DOHH2 (cell line): ENCODE data around the gene PMS1.

Experiments
- EZH2phosphoT487 ChIP-seq: fragments of 200-600 bp; sonication (generic); IDR thresholded peaks from 2 replicates; pipeline ENCODE4 v1.6.1; 2017; ENCODE audit warnings: borderline replicate concordance, mild to moderate bottlenecking, antibody characterized with exemption, low read length, moderate library complexity, mixed read lengths
- TF ChIP-seq, protein P1 (sequence below): fragments of 200-600 bp; sonication (generic); IDR thresholded peaks from one replicate; pipeline ENCODE4 v1.5.1; 2014; ENCODE audit warnings: antibody characterized with exemption, mild to moderate bottlenecking, low read depth, low read length; ENCODE audit not compliant: poor library complexity, severe bottlenecking

DNA sequence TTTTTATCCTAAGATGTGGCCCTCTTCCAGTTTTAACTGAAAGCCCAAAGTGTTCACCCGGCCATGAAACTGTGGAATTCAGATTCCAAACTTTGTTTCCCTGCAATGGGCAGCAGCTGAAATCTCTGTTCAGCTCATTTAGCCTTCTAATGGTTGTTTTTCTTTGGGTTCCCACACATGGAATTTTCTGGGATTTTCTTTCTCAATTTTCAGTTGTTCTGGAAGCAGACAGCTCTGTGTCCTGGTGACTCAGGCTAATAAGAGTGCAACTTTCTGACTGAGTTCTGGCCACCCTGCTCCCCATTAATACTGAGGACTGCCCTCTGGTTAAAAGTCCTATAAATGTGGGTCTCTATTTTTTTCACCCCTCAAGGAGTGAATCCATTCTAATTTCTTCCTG, 78.5 kb downstream of the PMS1 start:
- TF ChIP-seq, protein P1, sequence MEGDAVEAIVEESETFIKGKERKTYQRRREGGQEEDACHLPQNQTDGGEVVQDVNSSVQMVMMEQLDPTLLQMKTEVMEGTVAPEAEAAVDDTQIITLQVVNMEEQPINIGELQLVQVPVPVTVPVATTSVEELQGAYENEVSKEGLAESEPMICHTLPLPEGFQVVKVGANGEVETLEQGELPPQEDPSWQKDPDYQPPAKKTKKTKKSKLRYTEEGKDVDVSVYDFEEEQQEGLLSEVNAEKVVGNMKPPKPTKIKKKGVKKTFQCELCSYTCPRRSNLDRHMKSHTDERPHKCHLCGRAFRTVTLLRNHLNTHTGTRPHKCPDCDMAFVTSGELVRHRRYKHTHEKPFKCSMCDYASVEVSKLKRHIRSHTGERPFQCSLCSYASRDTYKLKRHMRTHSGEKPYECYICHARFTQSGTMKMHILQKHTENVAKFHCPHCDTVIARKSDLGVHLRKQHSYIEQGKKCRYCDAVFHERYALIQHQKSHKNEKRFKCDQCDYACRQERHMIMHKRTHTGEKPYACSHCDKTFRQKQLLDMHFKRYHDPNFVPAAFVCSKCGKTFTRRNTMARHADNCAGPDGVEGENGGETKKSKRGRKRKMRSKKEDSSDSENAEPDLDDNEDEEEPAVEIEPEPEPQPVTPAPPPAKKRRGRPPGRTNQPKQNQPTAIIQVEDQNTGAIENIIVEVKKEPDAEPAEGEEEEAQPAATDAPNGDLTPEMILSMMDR: no peak
- TF ChIP-seq EZH2phosphoT487: no peak
